HG03064 (cell line): ENCODE data around the gene ZNF846.
"Not testable (repeated sequence)": the region's sequence is repeated elsewhere in the genome, so short reads cannot be mapped to it uniquely, and the experiment has no call there.

Experiments
- ATAC-seq: cut with Tn5 transposase; IDR thresholded peaks from one replicate; pipeline ENCODE4 v1.9.1; 2021; ENCODE audit warnings: low read depth; ENCODE audit not compliant: unreplicated experiment

The ZNF846 gene

DNA sequence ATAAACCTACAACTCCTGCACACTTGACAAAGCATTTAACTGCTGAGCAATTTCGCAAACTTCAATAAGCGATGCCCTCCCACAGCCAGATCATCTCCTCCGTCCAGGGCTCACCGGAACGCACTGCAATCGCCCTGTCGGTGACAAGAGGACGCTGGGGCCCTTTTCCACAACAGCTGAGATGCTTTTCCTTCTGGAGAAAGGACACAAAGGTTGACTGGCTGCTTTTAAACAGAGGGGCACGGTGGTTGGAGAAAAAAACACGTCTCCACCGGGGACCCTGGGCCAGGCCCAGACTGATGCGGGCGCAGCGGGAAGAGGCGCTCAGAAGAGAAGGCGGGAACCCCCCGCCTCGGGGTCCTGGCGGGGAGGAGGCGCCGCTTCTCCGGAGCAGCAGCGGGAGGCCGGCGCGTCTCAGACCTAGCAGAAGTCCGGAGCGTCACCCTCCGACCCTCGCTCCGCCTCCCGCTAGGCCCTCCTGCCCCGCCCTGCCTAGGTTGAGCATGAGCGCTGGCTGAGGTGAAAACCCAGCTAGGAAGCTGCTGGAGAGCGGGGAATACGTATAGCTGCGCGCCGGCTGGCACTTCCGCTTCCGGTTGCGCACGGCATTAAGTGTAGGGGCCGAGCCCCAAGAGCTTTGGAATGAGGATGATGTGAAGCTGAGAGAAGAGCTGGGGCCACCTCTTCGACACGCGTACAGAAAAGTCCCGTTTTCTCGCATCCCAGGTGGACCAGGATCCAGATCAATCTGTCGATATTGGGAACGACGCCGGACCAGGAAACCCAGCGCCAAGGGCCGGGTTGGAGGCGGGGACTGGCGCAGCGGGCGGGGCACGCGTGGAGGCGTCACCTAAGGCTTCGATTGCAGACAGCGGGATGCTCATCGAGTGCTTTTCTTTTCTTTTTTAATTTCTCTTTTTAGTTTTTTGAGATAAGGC, at the start of gene ZNF846:
Gene ZNF846 (minus strand): TSS at position 564 of the 938 bp plus-strand sequence. CDS start 3,788 bp downstream, outside the sequence.
- ATAC-seq: peak; percentile 91

DNA sequence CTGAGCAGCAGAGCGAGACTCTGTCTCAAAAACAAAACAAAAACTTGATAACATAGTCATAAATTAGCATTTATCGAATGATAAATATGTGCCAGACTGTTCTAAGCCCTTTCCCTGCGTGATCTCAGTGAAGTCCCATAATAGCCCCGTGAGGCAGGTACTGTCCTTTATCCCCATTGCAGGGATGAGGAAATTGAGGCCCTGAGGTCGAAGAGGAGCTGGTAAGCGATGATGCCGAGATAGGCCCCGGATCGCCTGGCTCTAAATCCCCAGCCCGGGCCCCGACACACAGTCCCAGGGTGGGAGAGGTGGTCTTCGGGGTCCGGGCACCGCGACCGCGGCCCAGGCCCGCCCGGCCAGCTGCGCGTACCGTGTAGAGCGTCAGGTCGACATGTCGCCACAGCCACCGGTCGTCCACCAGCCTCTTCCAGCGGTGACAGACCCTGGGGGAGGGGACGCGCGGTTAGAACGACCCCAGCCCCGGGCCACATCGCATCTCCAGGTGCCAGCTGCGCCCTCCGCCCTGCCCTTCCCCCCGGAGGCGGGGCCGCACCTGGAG, 49.7 kb upstream of the ZNF846 start:
- ATAC-seq: no peak

DNA sequence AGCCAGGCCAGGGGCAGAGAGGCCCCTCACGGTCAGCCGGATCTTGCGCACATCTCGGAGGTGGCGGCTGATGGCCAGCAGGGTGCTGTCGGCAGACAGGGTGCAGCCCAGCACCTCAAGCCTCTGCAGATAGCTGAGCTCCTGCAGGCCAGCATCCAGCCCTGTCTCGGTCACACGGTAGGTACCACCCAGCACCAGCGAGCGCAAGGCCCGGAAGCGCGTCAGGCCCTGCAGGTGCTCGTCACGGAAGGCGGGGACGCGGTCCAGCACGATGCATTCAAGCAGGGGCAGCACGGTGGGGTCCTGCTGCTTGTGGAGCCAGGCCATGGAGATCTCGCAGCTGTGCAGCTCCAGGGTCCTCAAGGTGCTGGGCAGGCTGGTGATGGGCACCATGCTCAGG, 42.6 kb upstream of the ZNF846 start:
- no peak for ATAC-seq

DNA sequence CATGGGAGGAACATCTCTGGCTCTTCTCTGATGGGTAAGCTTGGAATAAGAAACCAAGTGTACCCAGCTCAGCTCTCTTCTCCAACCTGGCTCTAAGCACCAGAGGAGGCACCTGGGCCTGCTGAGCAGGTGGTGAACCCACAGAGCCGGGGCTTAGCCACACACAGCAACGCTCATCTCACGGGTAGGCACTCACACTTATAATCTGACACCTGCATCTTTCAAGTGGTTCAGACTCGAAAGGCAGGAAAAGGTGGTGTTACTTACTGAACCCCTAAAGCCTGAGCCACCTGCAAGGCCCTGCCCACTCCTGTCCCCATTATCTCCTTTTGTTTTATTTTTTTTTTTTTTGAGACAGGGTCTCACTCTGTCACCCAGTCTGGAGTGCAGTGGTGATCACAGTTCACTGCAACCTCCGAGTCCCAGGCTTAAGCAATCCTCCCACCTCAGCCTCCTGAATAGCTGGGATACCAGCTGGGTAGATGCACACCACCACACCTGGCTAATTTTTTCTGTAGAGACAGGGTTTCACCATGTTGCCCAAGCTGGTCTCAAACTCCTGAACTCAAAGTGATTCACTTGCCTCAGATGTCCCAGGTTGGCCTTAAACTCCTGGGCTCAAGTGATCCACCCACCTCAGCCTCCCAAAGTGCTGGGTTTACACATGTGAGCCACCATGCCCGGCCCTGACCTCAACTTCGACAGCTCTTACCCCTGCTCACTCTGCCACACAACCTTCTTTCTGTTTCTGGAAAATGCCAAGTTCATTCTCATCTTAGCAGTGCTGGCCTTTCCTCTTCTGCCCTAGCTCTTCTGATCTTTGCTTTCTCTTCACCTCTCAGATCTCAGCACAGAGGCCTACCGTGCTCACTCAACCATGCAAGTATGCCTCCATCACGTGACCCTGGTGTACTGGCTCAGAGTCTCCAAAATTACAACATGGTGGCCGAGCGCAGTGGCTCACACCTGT, 40.6 kb upstream of the ZNF846 start:
- ATAC-seq: no peak

DNA sequence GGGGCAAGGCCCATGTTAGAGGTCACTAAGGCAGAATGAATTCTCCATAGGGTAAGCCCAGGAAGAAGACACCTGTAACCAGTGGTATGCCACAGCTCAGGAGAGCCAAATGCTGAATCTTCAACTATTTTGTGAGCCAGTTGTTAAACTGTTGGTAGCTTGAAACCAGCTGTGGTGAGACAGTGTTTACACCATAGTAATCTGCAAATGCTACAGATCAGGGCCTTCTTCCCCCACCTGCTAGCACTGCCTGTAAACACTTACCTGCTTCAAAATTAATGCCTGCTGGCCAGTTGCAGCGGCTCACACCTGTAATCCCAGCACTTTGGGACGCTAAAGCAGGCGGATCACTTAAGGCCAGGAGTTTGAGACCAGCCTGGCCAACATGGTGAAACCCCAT, 38.3 kb upstream of the ZNF846 start:
- no peak for ATAC-seq

DNA sequence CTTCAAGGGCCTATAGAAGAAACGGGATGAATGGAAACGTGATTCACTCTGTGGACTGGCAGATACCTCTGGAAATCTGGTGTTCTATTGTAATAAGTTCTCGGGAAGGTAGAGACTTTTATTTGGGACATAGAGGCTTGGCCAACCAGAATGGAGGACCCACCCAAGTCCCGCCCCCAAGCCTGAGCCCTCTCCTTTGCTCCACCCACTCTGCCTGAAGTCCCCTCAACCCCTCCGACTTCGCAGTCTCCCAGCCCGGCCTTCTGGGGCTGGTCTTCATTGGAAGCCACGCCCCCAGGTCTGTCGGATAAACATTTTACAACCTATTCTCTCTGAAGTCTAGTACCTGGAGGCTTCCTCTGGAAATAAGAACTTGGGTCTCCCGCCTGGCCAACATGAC, 33.4 kb upstream of the ZNF846 start:
- ATAC-seq: no peak

DNA sequence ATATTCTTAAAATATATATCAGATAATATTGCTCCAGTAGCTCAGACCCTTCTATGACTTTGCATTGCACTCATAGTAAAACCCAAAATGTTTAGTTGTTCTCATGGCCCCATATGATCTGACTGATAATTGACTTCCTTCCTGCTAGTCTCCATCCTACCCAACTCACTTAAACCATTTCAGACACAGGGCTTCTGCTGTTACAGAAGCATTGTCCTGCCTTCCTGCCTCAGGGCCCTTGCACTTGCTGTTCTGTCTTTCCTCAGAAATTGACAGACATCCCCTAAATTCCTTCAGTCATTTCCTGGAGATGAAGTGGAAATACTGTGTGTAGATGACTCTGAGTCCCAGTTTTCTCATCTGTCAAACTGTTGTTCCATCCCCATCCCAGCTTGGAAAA, 30.6 kb upstream of the ZNF846 start:
- no peak for ATAC-seq

DNA sequence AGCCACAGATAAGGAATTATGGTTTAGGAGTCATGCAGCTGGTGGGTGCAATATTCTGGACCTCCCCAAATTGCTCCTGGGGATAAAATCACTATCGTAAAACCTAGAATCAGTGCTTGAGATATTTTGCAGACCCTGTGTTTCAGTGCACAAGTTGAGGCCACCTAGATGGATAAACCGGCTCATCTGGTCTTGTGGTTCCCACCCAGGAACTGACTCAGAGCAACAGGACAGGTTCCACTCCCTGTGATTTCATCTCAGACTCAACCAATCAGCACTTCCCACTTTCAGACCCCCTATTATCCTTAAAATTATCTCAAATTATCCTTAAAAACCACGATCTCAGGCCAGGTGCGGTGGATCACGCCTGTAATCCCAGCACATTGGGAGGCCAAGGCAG, 29.3 kb upstream of the ZNF846 start:
- ATAC-seq: no peak

DNA sequence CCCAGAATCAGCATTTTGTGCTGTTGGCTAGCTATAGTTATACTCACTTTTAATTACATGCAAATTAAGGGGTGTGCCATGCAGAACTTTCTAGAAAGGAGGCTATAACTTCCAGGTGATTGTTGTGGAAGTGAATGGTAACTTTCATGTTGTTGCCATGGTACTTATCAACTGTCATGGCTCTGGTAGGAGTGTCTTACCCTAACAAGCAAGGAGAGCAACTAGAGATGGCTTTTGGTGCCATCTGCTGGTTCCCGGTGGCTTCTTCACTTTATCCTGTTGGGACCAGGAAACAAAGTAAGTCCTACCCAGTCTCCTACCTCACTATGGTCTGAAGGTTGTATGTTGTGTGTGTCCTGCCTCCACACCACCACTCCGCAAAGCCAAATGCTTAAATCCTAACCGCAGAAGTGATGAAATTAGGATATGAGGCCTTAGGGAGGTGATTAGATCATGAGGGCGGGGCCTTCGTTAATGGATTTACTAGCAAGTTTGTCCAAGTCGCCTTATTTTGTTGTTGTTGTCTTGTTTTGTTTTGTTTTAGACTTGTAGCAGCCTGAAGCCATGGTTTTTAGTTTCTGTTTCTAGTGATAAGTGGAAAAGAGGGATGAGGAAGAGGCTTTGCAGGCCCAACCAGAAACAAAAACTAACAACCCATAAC, 27.7 kb upstream of the ZNF846 start:
- no peak for ATAC-seq

DNA sequence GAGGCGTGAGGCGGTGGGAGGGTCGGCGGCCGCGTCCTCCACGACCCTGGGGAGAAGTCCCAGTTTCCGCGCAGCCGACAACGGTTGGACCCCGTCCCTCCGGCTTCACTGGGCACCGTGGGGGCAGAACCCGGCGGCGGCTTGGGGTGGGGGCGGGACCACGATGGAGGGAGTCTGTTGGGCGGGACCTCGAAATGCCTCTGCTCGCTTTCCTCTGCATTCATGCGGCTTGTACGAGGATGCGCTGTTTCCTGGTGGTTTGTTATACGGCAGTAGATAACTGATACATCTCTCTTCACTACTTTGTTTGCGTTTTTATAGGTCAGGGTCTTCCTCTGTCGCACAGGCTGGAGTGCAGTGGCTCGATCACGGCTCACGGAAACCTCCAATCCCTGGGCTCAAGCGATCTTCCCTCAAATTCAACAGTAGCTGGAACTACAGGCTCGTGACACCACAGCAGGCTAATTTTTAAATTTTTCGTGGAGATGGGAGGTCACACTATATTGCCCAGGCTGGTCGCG, 24.6 kb upstream of the ZNF846 start:
- ATAC-seq: no peak

DNA sequence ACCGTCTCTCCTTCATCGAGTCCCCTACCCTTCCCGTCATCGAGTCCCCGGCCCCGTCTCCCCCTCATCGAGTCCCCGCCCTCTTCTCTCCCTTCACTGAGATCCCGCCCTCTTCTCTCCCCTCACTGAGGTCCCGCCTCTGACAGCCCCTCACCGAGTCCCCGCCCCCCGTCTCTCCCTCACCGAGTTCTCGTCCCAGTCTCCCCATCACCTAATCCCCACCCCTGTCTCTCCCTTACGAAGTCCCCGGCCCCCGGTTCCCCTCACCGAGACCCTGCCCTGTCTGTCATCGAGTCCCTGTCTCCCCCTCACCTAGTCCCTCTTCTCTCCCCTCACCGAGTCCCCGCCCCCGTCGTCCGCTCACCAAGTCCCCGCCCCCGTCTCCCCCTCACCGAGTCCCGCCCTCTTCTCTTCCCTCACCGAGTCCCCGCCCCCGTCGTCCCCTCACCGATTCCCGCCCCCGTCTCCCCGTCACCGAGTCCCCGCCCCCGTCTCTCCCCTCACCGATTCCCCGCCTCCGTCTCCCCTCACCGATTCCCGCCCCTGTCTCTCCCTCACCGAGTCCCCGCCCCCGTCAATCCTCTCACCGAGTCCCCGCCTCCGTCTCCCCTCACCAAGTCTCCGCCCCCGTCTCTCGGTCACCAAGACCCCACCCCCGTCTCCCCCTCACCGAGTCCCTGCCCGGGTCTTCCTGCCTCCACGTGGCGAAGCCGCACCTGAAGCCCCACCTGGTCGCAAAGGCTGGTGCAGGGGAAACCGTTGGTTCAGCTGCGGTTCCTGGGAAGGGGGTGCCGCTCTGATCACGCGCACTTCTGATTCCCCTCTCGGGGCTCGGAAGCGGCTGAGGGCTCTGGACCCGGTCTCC, 23.9 kb upstream of the ZNF846 start:
- no peak for ATAC-seq

DNA sequence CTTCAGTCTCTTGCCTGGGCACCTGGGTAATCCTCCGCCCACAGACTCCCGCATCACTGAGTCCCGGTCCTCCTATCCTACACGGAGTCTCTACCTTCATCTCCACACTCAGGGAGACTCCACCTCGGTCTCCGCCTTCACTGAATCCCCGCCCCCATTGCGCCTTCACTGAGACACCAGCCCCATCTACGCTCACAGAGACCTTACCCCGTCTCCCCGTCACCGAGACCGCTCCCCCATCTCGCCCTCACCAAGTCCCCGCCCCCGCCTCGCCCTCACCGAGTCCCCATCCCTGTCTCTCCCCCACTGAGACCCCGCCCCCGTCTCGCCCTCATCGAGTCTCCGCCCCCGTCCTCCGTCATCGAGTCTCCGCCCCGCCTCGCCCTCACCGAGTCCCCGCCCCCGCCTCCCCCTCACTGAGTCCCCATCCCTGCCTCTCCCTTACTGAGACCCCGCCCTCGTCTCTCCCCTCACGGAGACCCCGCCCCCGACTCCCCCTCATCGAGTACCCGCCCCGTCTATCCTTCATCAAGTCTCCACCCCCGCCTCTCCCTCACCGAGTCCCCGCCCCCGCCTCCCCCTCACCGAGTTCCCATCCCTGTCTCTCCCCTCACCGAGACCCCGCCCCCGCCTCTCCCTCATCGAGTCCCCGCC, 23.1 kb upstream of the ZNF846 start:
- no peak for ATAC-seq

DNA sequence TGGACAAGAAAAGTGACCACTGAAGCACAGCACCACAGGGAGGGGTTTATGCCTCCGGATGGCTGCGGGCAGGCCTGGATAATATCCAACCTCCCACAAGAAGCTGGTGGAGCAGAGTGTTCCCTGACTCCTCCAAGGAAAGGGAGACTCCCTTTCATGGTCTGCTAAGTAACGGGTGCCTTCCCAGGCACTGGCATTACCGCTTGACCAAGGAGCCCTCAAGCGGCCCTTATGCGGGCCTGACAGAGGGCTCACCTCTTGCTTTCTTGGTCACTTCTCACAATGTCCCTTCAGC, 22.5 kb upstream of the ZNF846 start:
- ATAC-seq: not testable (repeated sequence)

DNA sequence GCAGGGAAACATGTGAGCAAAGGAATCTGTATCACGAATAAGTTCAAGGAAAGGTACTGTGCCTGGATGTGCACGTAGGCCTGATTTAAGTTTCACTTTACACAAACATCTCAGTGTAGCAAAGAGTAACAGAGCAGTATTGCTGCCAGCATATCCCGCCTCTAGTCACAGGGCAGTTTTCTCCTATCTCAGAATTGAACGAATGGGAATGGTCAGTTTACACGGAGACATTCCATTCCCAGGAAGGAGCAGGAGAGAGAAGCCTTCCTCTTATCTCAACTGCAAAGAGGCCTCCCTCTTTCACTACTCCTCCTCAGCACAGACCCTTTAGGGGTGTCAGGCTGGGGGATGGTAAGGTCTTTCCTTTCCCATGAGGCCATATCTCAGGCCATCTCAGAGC, 21.0 kb upstream of the ZNF846 start:
- ATAC-seq: not testable (repeated sequence)

DNA sequence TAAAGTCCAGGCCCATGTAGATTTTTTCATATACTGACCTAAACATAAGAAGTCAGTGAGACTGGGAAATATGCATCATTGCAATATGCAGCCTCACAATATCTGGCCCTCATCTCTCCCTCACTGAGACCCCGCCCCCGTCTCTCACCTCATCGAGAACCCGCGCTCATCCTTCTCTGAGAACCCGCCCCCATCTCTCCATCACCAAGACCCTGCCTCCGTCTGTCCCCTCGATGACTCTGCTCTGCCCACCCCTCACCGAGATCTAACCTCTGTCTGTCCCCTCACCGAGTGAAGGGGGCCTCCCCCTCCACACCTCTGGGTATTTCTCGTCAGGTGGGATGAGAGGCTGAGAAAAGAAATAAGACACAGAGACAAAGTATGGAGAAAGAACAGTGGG, 20.5 kb upstream of the ZNF846 start:
- ATAC-seq: no peak

DNA sequence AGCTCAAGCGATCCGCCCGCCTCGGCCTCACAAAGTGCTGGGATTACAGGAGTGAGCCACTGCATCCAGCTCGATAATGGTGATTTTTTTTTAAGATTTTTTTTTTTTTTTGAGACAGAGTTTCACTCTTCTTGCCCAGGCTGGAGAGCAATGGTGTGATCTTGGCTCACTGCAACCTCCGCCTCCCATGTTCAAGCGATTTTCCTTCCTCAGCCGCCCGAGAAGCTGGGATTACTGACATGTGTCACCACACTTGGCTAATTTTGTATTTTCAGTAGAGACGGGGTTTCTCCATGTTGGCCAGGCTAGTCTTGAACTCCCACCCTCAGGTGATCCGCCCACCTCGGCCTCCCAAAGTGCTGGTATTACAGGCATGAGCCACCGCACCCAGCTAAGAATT, 20.1 kb upstream of the ZNF846 start:
- not testable (repeated sequence) for ATAC-seq

DNA sequence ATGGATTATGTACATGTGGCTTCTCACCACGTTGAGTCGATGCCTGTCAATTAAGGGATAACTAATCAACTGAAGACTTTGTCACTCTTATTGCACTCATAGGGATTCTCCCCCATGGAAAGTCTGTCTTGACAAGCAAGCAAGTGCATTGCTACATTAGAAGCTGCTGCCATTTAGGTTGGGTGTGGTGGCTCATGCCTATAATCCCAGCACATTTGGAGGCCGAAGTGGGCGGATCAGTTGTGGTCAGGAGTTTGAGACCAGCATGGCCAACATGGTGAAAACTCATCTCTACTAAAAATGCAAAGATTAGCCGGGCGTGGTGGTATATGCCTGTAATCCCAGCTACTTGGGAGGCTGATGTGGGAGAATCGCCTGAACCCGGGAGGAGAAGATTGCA, 18.3 kb upstream of the ZNF846 start:
- no peak for ATAC-seq

DNA sequence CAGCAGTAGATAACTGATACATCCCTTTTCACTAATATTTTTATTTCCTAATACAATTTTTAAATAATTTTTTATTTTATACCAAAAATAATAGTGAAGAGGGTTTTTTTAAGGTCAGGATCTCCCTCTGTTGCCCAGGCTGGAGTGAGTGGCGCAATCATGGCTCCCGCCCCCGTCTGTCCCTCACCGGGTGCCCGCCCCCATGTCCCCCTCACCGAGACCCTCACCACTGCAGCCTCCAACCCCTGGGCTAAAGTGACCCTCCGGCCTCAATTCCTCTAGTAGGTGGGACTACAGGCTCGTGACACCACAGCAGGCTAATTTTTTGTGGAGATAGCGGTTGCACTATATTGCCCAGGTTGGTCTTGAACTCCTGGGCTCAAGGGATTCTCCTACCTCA, 17.8 kb upstream of the ZNF846 start:
- ATAC-seq: no peak
